AG04449 (cell line): ENCODE results near the gene NFAM1.

Source experiments
- CTCF ChIA-PET: fragments of 350-600 bp; formaldehyde crosslinking; extraction: SDS; loops from one replicate; lab custom pipeline; 2021; ENCODE audit warnings: antibody characterized with exemption; lab: Yijun Ruan, JAX
- POLR2A ChIA-PET: fragments of 400-600, 350-600 bp; formaldehyde crosslinking; extraction: SDS; loops from one replicate; lab custom pipeline; 2020; ENCODE audit warnings: antibody characterized with exemption, inconsistent platforms; lab: Yijun Ruan, JAX
- DNase-seq: peaks from one replicate; pipeline ENCODE4 v3.0.0-alpha.2; 2010; ENCODE audit warnings: low read depth, low spot score
- H3K4me3 ChIP-seq: 2 replicates; pipeline ENCODE4 v1.5.1; 2011; ENCODE audit warnings: low read depth, mild to moderate bottlenecking, control low read depth, low read length
- CTCF ChIP-seq: IDR thresholded peaks from one replicate; pipeline ENCODE4 v1.5.1; 2011; ENCODE audit warnings: mild to moderate bottlenecking, moderate library complexity, low read length, control low read depth, inconsistent platforms; ENCODE audit not compliant: insufficient read depth; ENCODE audit errors: missing control alignments

Gene NFAM1

GRCh38 chr22:42425989-42426355 lies 6.2 kb downstream of the NFAM1 start:
- no peak for DNase-seq
- no peak for TF ChIP-seq CTCF
- H3K4me3 ChIP-seq, result no peak overlapping the region
- POLR2A ChIA-PET, result no interaction called here
- CTCF ChIA-PET, result no interaction called here

GRCh38 chr22:42425337-42425988 lies 6.7 kb downstream of the NFAM1 start:
- no peak for TF ChIP-seq CTCF
- H3K4me3 ChIP-seq, result no peak overlapping the region
- ChIA-PET CTCF (no interaction called here), POLR2A (no interaction called here)
- no peak for DNase-seq

- no peak for DNase-seq
- POLR2A ChIA-PET, result no interaction called here
- CTCF ChIA-PET, result interaction anchor here (1.4 kb wide), 1 partner anchor 328 kb away, joined by 3 read pairs; the partner anchor contains the start of gene NDUFA6
- no peak for TF ChIP-seq CTCF
- no peak overlapping the region for H3K4me3 ChIP-seq
These were observed 12.8 kb downstream of the NFAM1 start for GRCh38 chr22:42419243-42419881.

GRCh38 chr22:42418811-42419242 lies 13.4 kb downstream of the NFAM1 start:
- no peak for DNase-seq
- ChIA-PET CTCF (no interaction called here), POLR2A (no interaction called here)
- no peak for TF ChIP-seq CTCF
- H3K4me3 ChIP-seq, result no peak overlapping the region

GRCh38 chr22:42417645-42418305 lies 14.4 kb downstream of the NFAM1 start:
- TF ChIP-seq CTCF, result no peak
- H3K4me3 ChIP-seq, result no peak overlapping the region
- ChIA-PET CTCF (interaction anchor here (1.0 kb wide), 1 partner anchor 27 kb away, joined by 4 read pairs; no protein-coding TSS in a partner anchor), POLR2A (no interaction called here)
- no peak for DNase-seq

GRCh38 chr22:42416671-42417230 lies 15.5 kb downstream of the NFAM1 start:
- ChIA-PET CTCF (interaction anchor here (1.0 kb wide), 1 partner anchor 28 kb away, joined by 4 read pairs; no protein-coding TSS in a partner anchor), POLR2A (no interaction called here)
- no peak for TF ChIP-seq CTCF
- DNase-seq, result no peak
- no peak overlapping the region for H3K4me3 ChIP-seq
